H9 (cell line): Measurements from ENCODE around the gene KCNK1. TPM values are rescaled to one million over a fixed set of nuclear protein-coding genes. Genes with fewer than 3 reads are reported as not detected.

Experiments
- DNase-seq: peaks from one replicate; pipeline ENCODE4 v3.0.0-alpha.2; 2017
- H2AFZ ChIP-seq: one replicate; pipeline ENCODE4 v1.6.1; 2013; ENCODE audit warnings: mild to moderate bottlenecking, low read length, control low read depth, moderate library complexity
- H2AK5ac ChIP-seq: 2 replicates; pipeline ENCODE4 v1.6.1; 2013; ENCODE audit warnings: low read length, control low read depth, mixed read lengths; ENCODE audit not compliant: insufficient read length
- H2BK120ac ChIP-seq: one replicate; pipeline ENCODE4 v1.6.1; 2013; ENCODE audit warnings: low read depth, mild to moderate bottlenecking, low read length, control low read depth, inconsistent platforms; ENCODE audit not compliant: poor library complexity, severe bottlenecking
- H2BK12ac ChIP-seq: 2 replicates; pipeline ENCODE4 v1.6.1; 2013; ENCODE audit warnings: low read length, control low read depth, mixed read lengths, low read depth; ENCODE audit not compliant: insufficient read length
- H2BK15ac ChIP-seq: 2 replicates; pipeline ENCODE4 v1.6.1; 2013; ENCODE audit warnings: low read depth, low read length, control low read depth
- H2BK20ac ChIP-seq: one replicate; pipeline ENCODE4 v1.6.1; 2013; ENCODE audit warnings: low read depth, mild to moderate bottlenecking, low read length, control low read depth, inconsistent platforms; ENCODE audit not compliant: poor library complexity, severe bottlenecking
- H2BK5ac ChIP-seq: 2 replicates; pipeline ENCODE4 v1.6.1; 2013; ENCODE audit warnings: low read length, control low read depth, mixed read lengths; ENCODE audit not compliant: insufficient read length
- H3K14ac ChIP-seq: 2 replicates; pipeline ENCODE4 v1.6.1; 2013; ENCODE audit warnings: low read length, control low read depth; ENCODE audit not compliant: insufficient read depth
- H3K18ac ChIP-seq: 2 replicates; pipeline ENCODE4 v1.6.1; 2013; ENCODE audit warnings: low read depth, mild to moderate bottlenecking, mixed read lengths, low read length, control low read depth; ENCODE audit not compliant: insufficient read length
- H3K23ac ChIP-seq: 2 replicates; pipeline ENCODE4 v1.6.1; 2013; ENCODE audit warnings: low read length, control low read depth, mixed read lengths, low read depth; ENCODE audit not compliant: insufficient read length
- H3K23me2 ChIP-seq: 2 replicates; pipeline ENCODE4 v1.6.1; 2013; ENCODE audit warnings: low read depth, mild to moderate bottlenecking, mixed read lengths, low read length, control low read depth; ENCODE audit not compliant: insufficient read length, poor library complexity, severe bottlenecking
- H3K27ac ChIP-seq: 2 replicates; pipeline ENCODE4 v1.5.1; 2013; ENCODE audit warnings: low read length, control low read depth, mixed read lengths, low read depth; ENCODE audit not compliant: insufficient read length
- H3K27me3 ChIP-seq: 2 replicates; pipeline ENCODE4 v1.6.1; 2013; ENCODE audit warnings: low read length, control low read depth, inconsistent platforms; ENCODE audit not compliant: insufficient read depth
- H3K4ac ChIP-seq: 2 replicates; pipeline ENCODE4 v1.6.1; 2013; ENCODE audit warnings: low read depth, mild to moderate bottlenecking, control low read depth, inconsistent platforms, low read length, moderate library complexity
- H3K4me1 ChIP-seq: 2 replicates; pipeline ENCODE4 v1.6.1; 2013; ENCODE audit warnings: low read length, control low read depth, inconsistent platforms; ENCODE audit not compliant: insufficient read depth
- H3K4me2 ChIP-seq: 2 replicates; pipeline ENCODE4 v1.6.1; 2013; ENCODE audit warnings: low read length, control low read depth, mixed read lengths; ENCODE audit not compliant: insufficient read length, insufficient read depth
- H3K56ac ChIP-seq: 2 replicates; pipeline ENCODE4 v1.6.1; 2013; ENCODE audit warnings: low read depth, mild to moderate bottlenecking, mixed read lengths, low read length, control low read depth; ENCODE audit not compliant: insufficient read length
- H3K79me1 ChIP-seq: 2 replicates; pipeline ENCODE4 v1.6.1; 2013; ENCODE audit warnings: low read depth, mild to moderate bottlenecking, moderate library complexity, low read length, control low read depth, inconsistent platforms; ENCODE audit not compliant: insufficient read depth, poor library complexity, severe bottlenecking
- H3K79me2 ChIP-seq: 2 replicates; pipeline ENCODE4 v1.6.1; 2013; ENCODE audit warnings: low read length, control low read depth, inconsistent platforms; ENCODE audit not compliant: insufficient read depth
- H3K9ac ChIP-seq: 2 replicates; pipeline ENCODE4 v1.6.1; 2013; ENCODE audit warnings: low read length, control low read depth, mixed read lengths; ENCODE audit not compliant: insufficient read length; ENCODE audit errors: extremely low read depth
- H3K9me3 ChIP-seq: one replicate; pipeline ENCODE4 v1.6.1; 2013; ENCODE audit warnings: low read depth, low read length, inconsistent platforms; ENCODE audit not compliant: control insufficient read depth
- H3T11ph ChIP-seq: one replicate; pipeline ENCODE4 v1.6.1; 2013; ENCODE audit warnings: mild to moderate bottlenecking, low read length, control low read depth, inconsistent platforms
- H4K20me1 ChIP-seq: one replicate; pipeline ENCODE4 v1.6.1; 2013; ENCODE audit not compliant: control insufficient read depth, insufficient read length, insufficient read depth
- H4K5ac ChIP-seq: 2 replicates; pipeline ENCODE4 v1.6.1; 2013; ENCODE audit warnings: low read depth, mild to moderate bottlenecking, mixed read lengths, low read length, control low read depth; ENCODE audit not compliant: insufficient read length
- H4K8ac ChIP-seq: replicated peaks from 2 replicates; pipeline ENCODE4 v1.6.1; 2013; ENCODE audit warnings: low read length, control low read depth, mixed read lengths, low read depth; ENCODE audit not compliant: insufficient read length
- H4K91ac ChIP-seq: 2 replicates; pipeline ENCODE4 v1.6.1; 2013; ENCODE audit warnings: low read depth, mild to moderate bottlenecking, moderate library complexity, mixed read lengths, low read length, control low read depth; ENCODE audit not compliant: insufficient read length
- H3K27ac Mint-ChIP-seq, 3 experiments: 2 replicates in 2 of 3; 3 replicates in 1 of 3; pipeline ENCODE4 v1.8.0; 2020 to 2021; ENCODE audit warnings: mixed read lengths in 3 of 3, mild to moderate bottlenecking in 1 of 3, moderate library complexity in 1 of 3
- H3K27me3 Mint-ChIP-seq: 2 replicates; pipeline ENCODE4 v1.8.0; 2021; ENCODE audit warnings: low read depth, mild to moderate bottlenecking, moderate library complexity, mixed read lengths
- H3K36me3 Mint-ChIP-seq, 3 experiments: 2 replicates in 2 of 3; 3 replicates in 1 of 3; pipeline ENCODE4 v1.8.0; 2020 to 2021; ENCODE audit warnings: low read depth in 3 of 3, mixed read lengths in 3 of 3; ENCODE audit not compliant: insufficient read depth in 1 of 3
- H3K4me1 Mint-ChIP-seq, 2 experiments: 2 replicates each; pipeline ENCODE4 v1.8.0; 2020; ENCODE audit warnings: mixed read lengths in 2 of 2
- H3K4me3 Mint-ChIP-seq, 2 experiments: 2 replicates in 1 of 2; 3 replicates in 1 of 2; pipeline ENCODE4 v1.8.0; 2020 to 2021; ENCODE audit warnings: mild to moderate bottlenecking in 2 of 2, mixed read lengths in 2 of 2, moderate library complexity in 1 of 2
- H3K9me3 Mint-ChIP-seq, 2 experiments: 2 replicates in 1 of 2; 3 replicates in 1 of 2; pipeline ENCODE4 v1.8.0; 2020; ENCODE audit warnings: mild to moderate bottlenecking in 2 of 2, mixed read lengths in 2 of 2, moderate library complexity in 1 of 2
- CTCF ChIP-seq: fragments of 200-600 bp; sonication (generic); conservative IDR thresholded peaks from 3 replicates; pipeline ENCODE4 v1.8.0; 2021; ENCODE audit warnings: antibody characterized with exemption, mild to moderate bottlenecking
- WGBS: extraction: QIAGEN DNeasy Blood & Tissue Kit; methylation state at CpG from one replicate; pipeline ENCODE4 v1.1.7; 2013; ENCODE audit warnings: missing lambda C conversion rate, low lambda C conversion rate, mixed read lengths; ENCODE audit not compliant: insufficient read length; ENCODE audit errors: extremely low coverage; 5-methylcytosine and 5-hydroxymethylcytosine counted together
- total RNA-seq: library from RNA; stranded (reverse); gene quantifications from 2 replicates; pipeline ENCODE4 v1.2.1, GENCODE V29; 2021

KCNK1 gene
- total RNA-seq, 1 experiment from 2014 or later, result 9.9 TPM

DNA sequence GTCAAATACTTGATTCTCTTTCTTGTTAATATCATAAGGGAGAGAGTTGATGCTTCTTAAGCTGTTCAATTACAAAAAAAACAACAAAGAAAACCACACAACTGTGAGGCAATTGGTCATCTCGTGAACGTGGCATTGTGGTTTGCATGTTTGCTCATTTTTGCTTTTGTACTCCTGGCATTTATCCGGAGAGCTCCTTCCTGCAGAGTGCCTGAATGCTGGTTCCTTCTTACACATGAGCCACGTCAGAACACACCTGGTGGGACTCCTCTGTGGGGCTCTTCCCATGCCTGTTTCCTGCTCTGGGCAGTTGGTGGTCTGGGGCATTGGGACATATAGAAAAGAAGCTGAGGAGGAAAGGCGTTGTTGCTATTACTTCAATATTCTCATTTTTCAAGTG, 25.7 kb downstream of the KCNK1 start:
- Histone ChIP-seq H3K27me3 (no peaks in the 10 kb centered on the region), H2AFZ (no peak overlapping the region), H3K14ac (no peak overlapping the region), H4K20me1 (no peaks in the 10 kb centered on the region), H3T11ph (no peak overlapping the region), H3K79me2 (0 out of 2 replicates have a peak, but pooled peaks cover 2% of the 10 kb centered on the region), H4K8ac (no peak overlapping the region), H3K9me3 (no peaks in the 10 kb centered on the region), H2BK5ac (no peak overlapping the region), H3K4me2 (no peak overlapping the region), H2BK120ac (no peak overlapping the region), H4K5ac (no peak overlapping the region), H3K79me1 (no peaks in the 10 kb centered on the region), H2BK15ac (no peak overlapping the region), H2BK12ac (no peak overlapping the region), H3K56ac (no peak overlapping the region), H3K4ac (no peak overlapping the region), H2BK20ac (no peak overlapping the region), H4K91ac (no peak overlapping the region), H3K23me2 (no peaks in the 10 kb centered on the region), H2AK5ac (no peak overlapping the region), H3K23ac (no peak overlapping the region), H3K4me1 (peaks cover 5% of the 10 kb centered on the region; the same call in 1 of the 2 replicates), H3K27ac (no peak overlapping the region), H3K9ac (no peak overlapping the region), H3K18ac (no peak overlapping the region)
- no peak for TF ChIP-seq CTCF
- no peak overlapping the region for H3K27ac Mint-ChIP-seq
- H3K36me3 Mint-ChIP-seq, result peaks cover 17 to 29% (median 22%) of the 10 kb centered on the region in 3 experiments
- peaks cover 0 to 8% of the 10 kb centered on the region in 2 experiments; a peak in 3 of 5 replicates for H3K9me3 Mint-ChIP-seq
- no peaks in the 10 kb centered on the region; the same call in 1 of the 2 replicates for H3K27me3 Mint-ChIP-seq
- no CpG with 5 or more reads among the region's 5 CpGs for WGBS
- H3K4me3 Mint-ChIP-seq, result no peak overlapping the region
- peaks cover 34 to 38% of the 10 kb centered on the region in 2 experiments for H3K4me1 Mint-ChIP-seq
- no peak for DNase-seq
